ENCODE results near the gene ACVR2A. TPM values are rescaled to one million over a fixed set of nuclear protein-coding genes. Genes with fewer than 3 reads are reported as not detected.

The ACVR2A gene
- total and polyA plus RNA-seq, 9 of the 15 experiments (the other 6 are each of a cell fraction or from before 2014, with no cell fraction given): 1.2 to 3.9 (median 2.4) TPM

- H3K4me1 ChIP-seq (replicated peaks in 1 of 2; ENCODE audit: control insufficient read depth in 2 of 2, insufficient read depth in 2 of 2, low read length in 2 of 2): peaks cover 0 to 2% of the 10 kb centered on the region in 2 experiments; a peak in 1 of 5 replicates
- no TSS peak for BruUV-seq (replicated peaks)
- no peak overlapping the region for H3K4me3 ChIP-seq
- H3K9me1 ChIP-seq (ENCODE audit: control insufficient read depth, insufficient read depth, low read length): no peaks in the 10 kb centered on the region
- ATAC-seq (no peak), DNase-seq (ENCODE audit: extremely low read depth in 1 of 4, low spot score in 3 of 4) (no peak), FAIRE-seq (no peak)
- WGBS (ENCODE audit: insufficient coverage, low coverage, missing lambda C conversion rate): 0% methylated on average over 1 of the region's 1 CpG
- no peak overlapping the region for H3K27ac ChIP-seq (ENCODE audit: extremely low read depth, low read depth, low read length)
- H2AFZ ChIP-seq (ENCODE audit: low read depth, low read length): no peak overlapping the region
- no peak overlapping the region for H3K4me2 ChIP-seq (ENCODE audit: insufficient read depth, low read length)
- H3K9ac ChIP-seq (ENCODE audit: insufficient read depth in 1 of 2, low read depth in 2 of 2, low read length in 2 of 2): no peak overlapping the region
- in situ Hi-C loops (cut with MboI) (no loop called here), intact Hi-C loops (cut with micrococcal nuclease) (no loop called here)
- H4K20me1 ChIP-seq (replicated peaks; ENCODE audit: control insufficient read depth, insufficient read depth, low read length): no peaks in the 10 kb centered on the region
- ChIA-PET CTCF (ENCODE audit: low intra/inter-chr PET ratio) (no interaction called here), POLR2A (no interaction called here)
- no peaks in the 10 kb centered on the region for H3K27me3 ChIP-seq (ENCODE audit: control insufficient read depth in 2 of 2, insufficient read depth in 2 of 2, low read length in 2 of 2)
- H3K9me3 ChIP-seq (replicated peaks; ENCODE audit: control insufficient read depth, insufficient read depth, low read depth, low read length): no peaks in the 10 kb centered on the region
- no peaks in the 10 kb centered on the region for H3K79me2 ChIP-seq (ENCODE audit: control insufficient read depth, insufficient read depth, low read length)
- H3K36me3 ChIP-seq (ENCODE audit: control insufficient read depth, insufficient read depth, low read length): no peaks in the 10 kb centered on the region
- TF ChIP-seq ZNF639 (CRISPR knock-in tag; conservative IDR thresholded peaks at IDR 0.05 in 1 of 2, IDR thresholded peaks at IDR 0.05 in 1 of 2) (no peak), ZKSCAN8 (CRISPR knock-in tag; IDR thresholded peaks at IDR 0.05) (no peak), CCAR2 (IDR thresholded peaks at IDR 0.05; ENCODE audit: low read depth, low read length) (no peak), EP400 (IDR thresholded peaks at IDR 0.05) (no peak), CBX8 (IDR thresholded peaks at IDR 0.05; ENCODE audit: borderline replicate concordance, extremely low read depth, low read depth, low read length, poor library complexity, severe bottlenecking) (no peak), THRAP3 (IDR thresholded peaks at IDR 0.05; ENCODE audit: borderline replicate concordance) (no peak), ZNF140 (CRISPR knock-in tag; IDR thresholded peaks at IDR 0.05) (no peak), SPI1 (IDR thresholded peaks at IDR 0.05; ENCODE audit: borderline replicate concordance, low read depth, low read length) (no peak), ZNF133 (CRISPR knock-in tag; IDR thresholded peaks at IDR 0.05) (no peak)
- TF ChIP-seq, protein P1, sequence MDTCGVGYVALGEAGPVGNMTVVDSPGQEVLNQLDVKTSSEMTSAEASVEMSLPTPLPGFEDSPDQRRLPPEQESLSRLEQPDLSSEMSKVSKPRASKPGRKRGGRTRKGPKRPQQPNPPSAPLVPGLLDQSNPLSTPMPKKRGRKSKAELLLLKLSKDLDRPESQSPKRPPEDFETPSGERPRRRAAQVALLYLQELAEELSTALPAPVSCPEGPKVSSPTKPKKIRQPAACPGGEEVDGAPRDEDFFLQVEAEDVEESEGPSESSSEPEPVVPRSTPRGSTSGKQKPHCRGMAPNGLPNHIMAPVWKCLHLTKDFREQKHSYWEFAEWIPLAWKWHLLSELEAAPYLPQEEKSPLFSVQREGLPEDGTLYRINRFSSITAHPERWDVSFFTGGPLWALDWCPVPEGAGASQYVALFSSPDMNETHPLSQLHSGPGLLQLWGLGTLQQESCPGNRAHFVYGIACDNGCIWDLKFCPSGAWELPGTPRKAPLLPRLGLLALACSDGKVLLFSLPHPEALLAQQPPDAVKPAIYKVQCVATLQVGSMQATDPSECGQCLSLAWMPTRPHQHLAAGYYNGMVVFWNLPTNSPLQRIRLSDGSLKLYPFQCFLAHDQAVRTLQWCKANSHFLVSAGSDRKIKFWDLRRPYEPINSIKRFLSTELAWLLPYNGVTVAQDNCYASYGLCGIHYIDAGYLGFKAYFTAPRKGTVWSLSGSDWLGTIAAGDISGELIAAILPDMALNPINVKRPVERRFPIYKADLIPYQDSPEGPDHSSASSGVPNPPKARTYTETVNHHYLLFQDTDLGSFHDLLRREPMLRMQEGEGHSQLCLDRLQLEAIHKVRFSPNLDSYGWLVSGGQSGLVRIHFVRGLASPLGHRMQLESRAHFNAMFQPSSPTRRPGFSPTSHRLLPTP (IDR thresholded peaks at IDR 0.05; ENCODE audit: borderline replicate concordance, extremely low read depth, insufficient read length): no peak
- TF ChIP-seq, protein P2, sequence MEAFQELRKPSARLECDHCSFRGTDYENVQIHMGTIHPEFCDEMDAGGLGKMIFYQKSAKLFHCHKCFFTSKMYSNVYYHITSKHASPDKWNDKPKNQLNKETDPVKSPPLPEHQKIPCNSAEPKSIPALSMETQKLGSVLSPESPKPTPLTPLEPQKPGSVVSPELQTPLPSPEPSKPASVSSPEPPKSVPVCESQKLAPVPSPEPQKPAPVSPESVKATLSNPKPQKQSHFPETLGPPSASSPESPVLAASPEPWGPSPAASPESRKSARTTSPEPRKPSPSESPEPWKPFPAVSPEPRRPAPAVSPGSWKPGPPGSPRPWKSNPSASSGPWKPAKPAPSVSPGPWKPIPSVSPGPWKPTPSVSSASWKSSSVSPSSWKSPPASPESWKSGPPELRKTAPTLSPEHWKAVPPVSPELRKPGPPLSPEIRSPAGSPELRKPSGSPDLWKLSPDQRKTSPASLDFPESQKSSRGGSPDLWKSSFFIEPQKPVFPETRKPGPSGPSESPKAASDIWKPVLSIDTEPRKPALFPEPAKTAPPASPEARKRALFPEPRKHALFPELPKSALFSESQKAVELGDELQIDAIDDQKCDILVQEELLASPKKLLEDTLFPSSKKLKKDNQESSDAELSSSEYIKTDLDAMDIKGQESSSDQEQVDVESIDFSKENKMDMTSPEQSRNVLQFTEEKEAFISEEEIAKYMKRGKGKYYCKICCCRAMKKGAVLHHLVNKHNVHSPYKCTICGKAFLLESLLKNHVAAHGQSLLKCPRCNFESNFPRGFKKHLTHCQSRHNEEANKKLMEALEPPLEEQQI (IDR thresholded peaks at IDR 0.05): no peak
- TF ChIP-seq, protein P3, sequence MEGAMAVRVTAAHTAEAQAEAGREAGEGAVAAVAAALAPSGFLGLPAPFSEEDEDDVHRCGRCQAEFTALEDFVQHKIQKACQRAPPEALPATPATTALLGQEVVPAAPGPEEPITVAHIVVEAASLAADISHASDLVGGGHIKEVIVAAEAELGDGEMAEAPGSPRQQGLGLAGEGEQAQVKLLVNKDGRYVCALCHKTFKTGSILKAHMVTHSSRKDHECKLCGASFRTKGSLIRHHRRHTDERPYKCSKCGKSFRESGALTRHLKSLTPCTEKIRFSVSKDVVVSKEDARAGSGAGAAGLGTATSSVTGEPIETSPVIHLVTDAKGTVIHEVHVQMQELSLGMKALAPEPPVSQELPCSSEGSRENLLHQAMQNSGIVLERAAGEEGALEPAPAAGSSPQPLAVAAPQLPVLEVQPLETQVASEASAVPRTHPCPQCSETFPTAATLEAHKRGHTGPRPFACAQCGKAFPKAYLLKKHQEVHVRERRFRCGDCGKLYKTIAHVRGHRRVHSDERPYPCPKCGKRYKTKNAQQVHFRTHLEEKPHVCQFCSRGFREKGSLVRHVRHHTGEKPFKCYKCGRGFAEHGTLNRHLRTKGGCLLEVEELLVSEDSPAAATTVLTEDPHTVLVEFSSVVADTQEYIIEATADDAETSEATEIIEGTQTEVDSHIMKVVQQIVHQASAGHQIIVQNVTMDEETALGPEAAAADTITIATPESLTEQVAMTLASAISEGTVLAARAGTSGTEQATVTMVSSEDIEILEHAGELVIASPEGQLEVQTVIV (CRISPR knock-in tag; IDR thresholded peaks at IDR 0.05; ENCODE audit: borderline replicate concordance): no peak
Observed at GRCh38 chr2:147806846-147807245, 38.0 kb upstream of the ACVR2A start.
